Central memory CD4-positive, alpha-beta T cell (primary cell): ENCODE data around the gene UCMA.

Experiments used
- DNase-seq: peaks from one replicate; pipeline ENCODE4 v3.0.0; 2022

The UCMA gene

GRCh38 chr10:13231808-13232207, 2.4 kb downstream of the UCMA start:
- DNase-seq: no peak

GRCh38 chr10:13231190-13231589, 3.0 kb downstream of the UCMA start:
- no peak for DNase-seq

- DNase-seq: no peak
These were observed 7.1 kb downstream of the UCMA start for GRCh38 chr10:13227031-13227430.

GRCh38 chr10:13225601-13226000, 8.6 kb downstream of the UCMA start:
- DNase-seq: no peak

- DNase-seq: no peak
These were observed 9.8 kb downstream of the UCMA start for GRCh38 chr10:13224210-13224995.

GRCh38 chr10:13223241-13223640, 10.9 kb downstream of the UCMA start:
- no peak for DNase-seq

- DNase-seq: no peak
These were observed 11.6 kb downstream of the UCMA start for GRCh38 chr10:13222566-13222965.

- no peak for DNase-seq
These were observed 12.0 kb downstream of the UCMA start for GRCh38 chr10:13222151-13222550.

- DNase-seq: no peak
These were observed 12.6 kb downstream of the UCMA start for GRCh38 chr10:13221572-13221971.

GRCh38 chr10:13219685-13220670, 14.2 kb downstream of the UCMA start:
- no peak for DNase-seq

GRCh38 chr10:13218878-13219277, 15.3 kb downstream of the UCMA start:
- no peak for DNase-seq

GRCh38 chr10:13213163-13213562, 21.0 kb downstream of the UCMA start:
- no peak for DNase-seq

GRCh38 chr10:13206546-13207443, 27.4 kb downstream of the UCMA start:
- no peak for DNase-seq

GRCh38 chr10:13206091-13206490, 28.1 kb downstream of the UCMA start:
- DNase-seq: no peak

- no peak for DNase-seq
These were observed 33.0 kb downstream of the UCMA start for GRCh38 chr10:13201132-13201531.

GRCh38 chr10:13195016-13195415, 39.2 kb downstream of the UCMA start:
- DNase-seq: no peak

GRCh38 chr10:13193637-13194036, 40.5 kb downstream of the UCMA start:
- DNase-seq: no peak

GRCh38 chr10:13191362-13191761, 42.8 kb downstream of the UCMA start:
- no peak for DNase-seq

- no peak for DNase-seq
These were observed 43.4 kb downstream of the UCMA start for GRCh38 chr10:13190816-13191215.

- no peak for DNase-seq
These were observed 44.2 kb downstream of the UCMA start for GRCh38 chr10:13189961-13190360.

- DNase-seq: no peak
These were observed 45.6 kb downstream of the UCMA start for GRCh38 chr10:13188593-13188992.

- no peak for DNase-seq
These were observed 47.0 kb downstream of the UCMA start for GRCh38 chr10:13187135-13187534.
